NT2/D1 (cell line): ENCODE measurements around the gene TOX2.

Experiments used
- DNase-seq: peaks from one replicate; pipeline ENCODE4 v3.0.0-alpha.2; 2011; ENCODE audit warnings: low read depth, low spot score
- H3K27me3 ChIP-seq: 2 replicates; pipeline ENCODE4 v1.6.0; 2011; ENCODE audit warnings: mild to moderate bottlenecking; ENCODE audit not compliant: insufficient read length, insufficient read depth
- H3K36me3 ChIP-seq: 2 replicates; pipeline ENCODE4 v1.6.1; 2011; ENCODE audit warnings: mild to moderate bottlenecking, low read length, mixed read lengths; ENCODE audit not compliant: insufficient read depth, insufficient read length
- H3K4me1 ChIP-seq: 2 replicates; pipeline ENCODE4 v1.5.1; 2011; ENCODE audit not compliant: insufficient read depth, insufficient read length
- H3K4me3 ChIP-seq: 2 replicates; pipeline ENCODE4 v1.5.1; 2011; ENCODE audit warnings: low read depth; ENCODE audit not compliant: insufficient read length
- H3K9ac ChIP-seq: 2 replicates; pipeline ENCODE4 v1.6.0; 2011; ENCODE audit warnings: low read depth; ENCODE audit not compliant: insufficient read length
- H3K9me3 ChIP-seq: 2 replicates; pipeline ENCODE4 v1.5.1; 2011; ENCODE audit warnings: mild to moderate bottlenecking, low read length; ENCODE audit not compliant: insufficient read depth
- SUZ12 ChIP-seq: IDR thresholded peaks from 2 replicates; pipeline ENCODE4 v1.6.1; 2011; ENCODE audit not compliant: insufficient read length, insufficient read depth; ENCODE audit errors: extremely low read depth
- YY1 ChIP-seq: IDR thresholded peaks from 2 replicates; pipeline ENCODE4 v1.6.1; 2011; ENCODE audit not compliant: insufficient read length, insufficient read depth
- ZNF274 ChIP-seq: IDR thresholded peaks from 2 replicates; pipeline ENCODE4 v1.6.1; 2011; ENCODE audit warnings: mild to moderate bottlenecking, low read depth, low read length

The TOX2 gene

GRCh38 chr20:43946206-43946491 is 31.5 kb downstream of the TOX2 start:
- no peak overlapping the region for H3K9ac ChIP-seq
- TF ChIP-seq SUZ12: no peak
- TF ChIP-seq YY1: no peak
- TF ChIP-seq ZNF274: no peak
- H3K4me1 ChIP-seq: peaks cover 12% of the 10 kb centered on the region
- no peaks in the 10 kb centered on the region for H3K9me3 ChIP-seq
- H3K4me3 ChIP-seq: no peak overlapping the region
- no peaks in the 10 kb centered on the region for H3K36me3 ChIP-seq
- DNase-seq: no peak
- no peaks in the 10 kb centered on the region for H3K27me3 ChIP-seq

GRCh38 chr20:43946659-43947315 is 32.1 kb downstream of the TOX2 start:
- Histone ChIP-seq H3K4me1 (peaks cover 12% of the 10 kb centered on the region), H3K27me3 (no peaks in the 10 kb centered on the region)

DNA sequence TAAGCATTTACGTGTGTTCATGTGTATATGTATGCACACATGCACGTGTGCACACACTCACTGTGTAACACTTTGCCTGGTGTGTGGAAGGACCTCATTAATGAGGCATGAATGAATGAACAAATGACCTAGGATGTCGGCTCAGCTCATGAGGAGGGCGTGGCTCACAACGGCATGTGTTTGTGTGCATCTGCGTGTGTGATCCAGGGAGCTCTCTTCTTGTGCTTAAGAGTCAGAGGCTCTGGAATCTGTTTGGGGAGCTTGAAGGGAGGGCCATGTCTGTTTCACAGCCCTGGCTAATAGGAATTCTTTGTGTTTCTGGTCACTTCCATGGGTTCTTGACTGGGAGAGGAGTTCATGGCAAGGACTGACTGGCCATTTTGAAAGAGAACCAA is 32.7 kb downstream of the TOX2 start:
- DNase-seq: no peak

More at GRCh38 chr20:43946659-43947315, 32.1 kb downstream of the TOX2 start:
- Histone ChIP-seq H3K36me3 (no peaks in the 10 kb centered on the region), H3K9me3 (no peaks in the 10 kb centered on the region), H3K9ac (no peak overlapping the region), H3K4me3 (no peak overlapping the region)
- DNase-seq: no peak
- no peak for TF ChIP-seq YY1
- TF ChIP-seq SUZ12: no peak
- no peak for TF ChIP-seq ZNF274

GRCh38 chr20:43948455-43948854 is 33.8 kb downstream of the TOX2 start:
- Histone ChIP-seq H3K36me3 (no peaks in the 10 kb centered on the region), H3K27me3 (no peaks in the 10 kb centered on the region), H3K9ac (no peak overlapping the region), H3K9me3 (no peaks in the 10 kb centered on the region), H3K4me3 (no peak overlapping the region), H3K4me1 (peaks cover 12% of the 10 kb centered on the region)
- DNase-seq: no peak
- no peak for TF ChIP-seq ZNF274
- no peak for TF ChIP-seq SUZ12

More for the DNA sequence above, 32.7 kb downstream of the TOX2 start:
- Histone ChIP-seq H3K9me3 (no peaks in the 10 kb centered on the region), H3K27me3 (no peaks in the 10 kb centered on the region), H3K4me3 (no peak overlapping the region), H3K36me3 (no peaks in the 10 kb centered on the region), H3K4me1 (peaks cover 12% of the 10 kb centered on the region), H3K9ac (no peak overlapping the region)
- TF ChIP-seq ZNF274: no peak
- TF ChIP-seq YY1: no peak
- TF ChIP-seq SUZ12: no peak

DNA sequence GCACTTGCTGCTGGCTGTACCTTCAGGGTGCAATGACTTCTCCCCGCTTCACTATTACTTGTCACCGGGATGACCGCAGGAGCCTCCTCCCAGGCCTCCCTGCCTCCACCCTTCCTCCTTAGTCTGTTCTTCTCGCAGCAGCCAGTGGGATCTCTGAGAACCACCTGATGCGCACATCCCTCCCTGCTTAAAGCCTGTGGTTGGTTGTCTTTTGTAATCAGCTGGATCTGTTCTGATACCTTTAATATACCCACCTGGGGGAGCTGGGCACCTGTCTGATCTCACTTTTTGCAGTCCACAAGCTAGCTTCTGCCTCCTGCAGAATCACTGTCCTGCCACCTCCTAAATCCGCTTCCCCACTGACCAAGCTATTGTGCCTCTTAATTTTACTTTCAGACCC is 34.6 kb downstream of the TOX2 start:
- Histone ChIP-seq H3K9me3 (no peaks in the 10 kb centered on the region), H3K9ac (no peak overlapping the region), H3K36me3 (no peaks in the 10 kb centered on the region), H3K4me1 (peaks cover 14% of the 10 kb centered on the region), H3K27me3 (no peaks in the 10 kb centered on the region), H3K4me3 (no peak overlapping the region)
- no peak for TF ChIP-seq ZNF274
- TF ChIP-seq YY1: no peak
- no peak for TF ChIP-seq SUZ12
- DNase-seq: no peak

DNA sequence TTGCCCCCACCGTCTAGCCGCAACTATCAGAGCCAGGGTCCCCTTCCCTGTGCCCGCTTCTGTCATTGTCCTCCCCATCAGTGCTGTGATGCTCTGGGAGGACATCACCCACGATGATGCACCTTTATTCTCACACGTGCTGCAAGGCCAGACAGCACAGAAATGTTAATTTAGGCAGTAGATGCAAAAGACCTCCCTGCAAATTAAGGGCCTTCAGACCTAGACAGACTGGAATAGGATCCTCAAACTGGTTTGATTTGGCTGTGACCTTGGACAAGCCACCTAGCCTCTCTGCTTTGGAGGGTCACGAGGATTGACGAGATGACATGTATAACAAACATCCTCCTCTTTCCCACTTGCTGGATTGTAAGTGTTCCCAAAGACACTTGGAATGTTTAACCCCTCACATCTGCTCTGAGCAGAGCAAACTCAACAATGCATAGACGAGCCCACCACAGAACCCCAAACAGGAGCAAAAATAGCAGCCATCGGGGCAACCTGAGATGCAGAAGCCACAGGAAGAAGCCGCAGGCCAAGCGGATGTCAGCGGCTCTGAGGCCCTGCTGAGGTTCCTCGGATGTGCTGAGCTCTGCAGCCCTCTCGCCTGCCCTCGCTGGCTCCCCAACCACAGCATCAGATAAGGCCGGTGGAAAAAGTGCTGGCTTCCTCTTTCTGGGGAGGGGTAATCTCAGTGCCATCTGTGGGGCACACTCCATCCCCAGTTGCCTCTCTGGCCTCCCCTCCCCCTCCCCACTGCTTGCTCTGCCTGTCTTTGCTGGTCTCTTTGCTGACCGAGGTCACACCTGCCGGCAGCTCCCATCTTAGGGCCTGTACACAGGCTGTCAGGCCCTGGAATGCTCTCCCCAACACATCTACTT is 35.3 kb downstream of the TOX2 start:
- H3K27me3 ChIP-seq: no peaks in the 10 kb centered on the region
- H3K9me3 ChIP-seq: no peaks in the 10 kb centered on the region
- no peak overlapping the region for H3K4me3 ChIP-seq
- no peak for DNase-seq
- H3K9ac ChIP-seq: no peak overlapping the region
- H3K4me1 ChIP-seq: peaks cover 20% of the 10 kb centered on the region
- no peaks in the 10 kb centered on the region for H3K36me3 ChIP-seq
- no peak for TF ChIP-seq YY1
- TF ChIP-seq ZNF274: no peak
- no peak for TF ChIP-seq SUZ12

GRCh38 chr20:43953919-43954592 is 39.4 kb downstream of the TOX2 start:
- H3K9me3 ChIP-seq: 0 out of 2 replicates have a peak, but pooled peaks cover 6% of the 10 kb centered on the region
- no peaks in the 10 kb centered on the region for H3K27me3 ChIP-seq
- H3K4me3 ChIP-seq: no peak overlapping the region
- H3K9ac ChIP-seq: no peak overlapping the region
- DNase-seq: no peak
- no peak for TF ChIP-seq SUZ12
- no peak for TF ChIP-seq ZNF274
- no peak for TF ChIP-seq YY1
- H3K36me3 ChIP-seq: no peaks in the 10 kb centered on the region
- H3K4me1 ChIP-seq: peaks cover 18% of the 10 kb centered on the region
